GM23248 (cell line): Measurements from ENCODE around the gene AGTRAP.

Experiments
- EZH2 ChIP-seq: fragments of 200-600 bp; sonication (generic); IDR thresholded peaks from 2 replicates; pipeline ENCODE4 v1.6.1; 2018; ENCODE audit warnings: antibody characterized with exemption, mild to moderate bottlenecking; ENCODE audit not compliant: insufficient read depth, poor library complexity, severe bottlenecking
- EZH2phosphoT487 ChIP-seq: fragments of 200-600 bp; sonication (generic); IDR thresholded peaks from 2 replicates; pipeline ENCODE4 v1.6.1; 2018; ENCODE audit warnings: antibody characterized with exemption, moderate library complexity, mild to moderate bottlenecking, low read depth; ENCODE audit not compliant: insufficient read depth

DNA sequence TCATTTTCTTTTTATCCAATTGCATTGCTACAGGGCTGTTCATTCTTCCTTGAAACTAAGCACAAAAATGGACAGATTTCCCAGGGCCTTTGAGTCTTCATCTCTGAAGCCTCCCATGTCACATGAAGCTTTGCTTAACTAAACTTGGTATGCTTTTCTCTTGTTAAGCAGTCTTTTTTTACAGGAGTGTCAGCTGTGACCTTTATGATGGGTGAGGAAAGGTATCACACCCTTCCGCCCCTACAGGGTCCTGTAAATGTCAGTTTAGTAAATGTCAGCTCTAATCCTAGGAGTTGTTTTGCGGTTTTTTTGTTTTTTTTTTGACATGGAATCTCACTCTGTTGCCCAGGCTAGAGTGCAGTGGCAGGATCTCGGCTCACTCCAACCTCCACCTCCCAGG, 2.6 kb upstream of the AGTRAP start:
- TF ChIP-seq EZH2 (no peak), EZH2phosphoT487 (no peak)
